Activated CD4-positive, alpha-beta T cell treated with anti-CD3 and anti-CD28 coated beads for 1 hour (primary cell): ENCODE results near the gene DOK1.

Experiments
- DNase-seq: peaks from one replicate; pipeline ENCODE4 v3.0.0-alpha.2; 2020

Gene DOK1

GRCh38 chr2:74603282-74604000 is 48.9 kb downstream of the DOK1 start:
- DNase-seq = no peak

DNA sequence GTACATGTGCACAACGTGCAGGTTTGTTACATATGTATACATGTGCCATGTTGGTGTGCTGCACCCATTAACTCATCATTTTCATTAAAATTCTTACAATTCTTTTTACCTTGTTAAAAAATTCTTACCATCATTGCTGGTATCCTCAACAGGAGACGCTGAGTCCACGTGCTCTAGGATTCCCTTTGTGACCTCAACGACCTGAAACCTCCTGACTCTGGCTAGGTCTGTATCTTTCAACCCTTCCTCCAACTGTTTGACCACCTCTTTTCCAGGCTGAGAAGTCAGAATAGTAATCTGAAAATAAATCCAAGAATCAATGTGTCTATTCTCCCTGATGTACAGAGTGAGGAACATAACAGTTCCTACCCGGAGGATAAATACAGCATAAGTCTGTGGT is 52.4 kb downstream of the DOK1 start:
- DNase-seq = no peak
